Esophagus muscularis mucosa (tissue), 4 donors: ENCODE results near the gene IQGAP2.

Experiments
- CTCF ChIP-seq, 3 experiments: fragments of 200-600 bp in 2 of 3; fragments of 450-650 bp in 1 of 3; sonication (generic) in 2 of 3; IDR thresholded peaks; one replicate each; pipeline ENCODE4 v1.5.1; 2017 to 2019; ENCODE audit warnings: antibody characterized with exemption in 3 of 3, mild to moderate bottlenecking in 2 of 3, moderate library complexity in 1 of 3
- EP300 ChIP-seq: sonication (generic); formaldehyde crosslinking; IDR thresholded peaks from one replicate; pipeline ENCODE4 v1.6.1; 2017; ENCODE audit warnings: antibody characterized with exemption
- POLR2A ChIP-seq: fragments of 450-650 bp; IDR thresholded peaks from one replicate; pipeline ENCODE4 v1.6.1; 2017; ENCODE audit warnings: antibody characterized with exemption, moderate library complexity, mild to moderate bottlenecking, low read depth
- POLR2AphosphoS5 ChIP-seq, 2 donors: sonication (generic); formaldehyde crosslinking; IDR thresholded peaks; one replicate each; pipeline ENCODE4 v1.6.1; 2017; ENCODE audit warnings: antibody characterized with exemption in 2 of 2

DNA sequence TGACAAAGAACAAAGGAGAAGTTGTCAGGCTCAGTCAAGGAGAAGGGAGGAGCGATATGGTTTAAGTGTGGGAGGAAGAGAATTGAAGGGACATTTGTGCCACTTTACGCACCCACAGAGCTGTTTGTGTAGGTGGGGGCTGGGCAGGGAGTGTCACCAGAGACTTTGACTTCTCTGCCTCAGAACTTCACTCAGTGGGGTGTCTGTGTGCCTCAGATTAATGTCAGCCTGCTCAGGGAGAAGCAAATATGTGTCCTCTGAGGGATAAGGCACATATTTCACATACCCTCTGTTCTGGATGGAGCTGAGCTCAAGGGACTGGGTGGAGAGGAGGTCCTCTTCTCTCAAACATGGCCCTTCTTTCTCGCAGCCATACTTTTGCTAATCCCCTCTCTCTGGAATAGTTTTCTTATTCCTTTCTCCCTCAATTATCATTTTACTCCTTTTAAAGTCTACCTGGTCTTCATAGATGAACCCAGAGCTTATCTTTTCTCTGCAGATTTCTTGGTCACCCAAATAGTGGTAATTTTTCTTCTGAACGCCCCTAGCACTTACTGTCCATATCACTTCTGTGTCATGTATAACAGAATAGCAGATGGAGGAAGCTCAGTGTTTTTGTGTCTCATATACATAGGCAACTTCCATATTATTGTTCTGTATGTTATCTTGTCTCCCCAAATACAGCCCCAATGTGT is 77.0 kb downstream of the IQGAP2 start:
- no peak for TF ChIP-seq CTCF (IDR thresholded peaks at IDR 0.05)
- TF ChIP-seq POLR2AphosphoS5 (IDR thresholded peaks at IDR 0.05): no peak
- no peak for TF ChIP-seq POLR2A
- no peak for TF ChIP-seq EP300
